Measurements from ENCODE around the gene MACROD1. TPM values are rescaled to one million over a fixed set of nuclear protein-coding genes. Genes with fewer than 3 reads are reported as not detected.

Gene MACROD1
- total RNA-seq, 1 donor from 2014 or later: 3.4 TPM

GRCh38 chr11:64156235-64157011 lies 9.5 kb downstream of the MACROD1 start:
- no peak for TF ChIP-seq CTCF (IDR thresholded peaks at IDR 0.05; ENCODE audit: insufficient read depth, low read depth, low read length)
- H3K4me3 Mint-ChIP-seq (ENCODE audit: unreplicated experiment): no peak overlapping the region

GRCh38 chr11:64153812-64154211 lies 12.1 kb downstream of the MACROD1 start:
- no peak overlapping the region for H3K27ac ChIP-seq (ENCODE audit: low read depth, low read length)
- Mint-ChIP-seq H3K4me1 (ENCODE audit: low read depth, unreplicated experiment) (no peaks in the 10 kb centered on the region), H3K27me3 (ENCODE audit: low read depth, unreplicated experiment) (peaks cover 44% of the 10 kb centered on the region), H3K36me3 (ENCODE audit: low read depth, unreplicated experiment) (peaks cover 2% of the 10 kb centered on the region), H3K4me3 (ENCODE audit: unreplicated experiment) (no peak overlapping the region), H3K27ac (ENCODE audit: unreplicated experiment) (no peak overlapping the region), H3K9me3 (ENCODE audit: unreplicated experiment) (peaks cover 1% of the 10 kb centered on the region)
- H3K4me3 ChIP-seq (ENCODE audit: insufficient read depth, low read depth, low read length): no peak overlapping the region
- H3K4me2 ChIP-seq (ENCODE audit: low read length): no peak overlapping the region
- no peaks in the 10 kb centered on the region for H3K79me2 ChIP-seq (ENCODE audit: insufficient read depth, low read length)
- DNase-seq (ENCODE audit: low read depth) (no peak), FAIRE-seq (no peak)
- TF ChIP-seq EZH2 (IDR thresholded peaks at IDR 0.05; ENCODE audit: insufficient read depth, low read length) (no peak), CTCF (IDR thresholded peaks at IDR 0.05; ENCODE audit: insufficient read depth, low read depth, low read length) (no peak)
- no peak overlapping the region for H2AFZ ChIP-seq (ENCODE audit: low read depth, low read length)
- no peaks in the 10 kb centered on the region for H3K4me1 ChIP-seq (ENCODE audit: insufficient read depth, low read length)
- peaks cover 7% of the 10 kb centered on the region for H3K27me3 ChIP-seq (ENCODE audit: insufficient read depth, low read length)
- H4K20me1 ChIP-seq (ENCODE audit: insufficient read depth, low read length): peaks cover 21% of the 10 kb centered on the region
- no peak overlapping the region for H3K9ac ChIP-seq (ENCODE audit: low read length)
- no peaks in the 10 kb centered on the region for H3K36me3 ChIP-seq (ENCODE audit: insufficient read depth, low read length)
- no peaks in the 10 kb centered on the region for H3K9me3 ChIP-seq (ENCODE audit: insufficient read depth, low read depth, low read length)

More at GRCh38 chr11:64156235-64157011, 9.5 kb downstream of the MACROD1 start:
- H3K79me2 ChIP-seq (ENCODE audit: insufficient read depth, low read length): no peaks in the 10 kb centered on the region
- no peak overlapping the region for H3K9ac ChIP-seq (ENCODE audit: low read length)
- H3K4me2 ChIP-seq (ENCODE audit: low read length): no peak overlapping the region
- H3K9me3 ChIP-seq (ENCODE audit: insufficient read depth, low read depth, low read length): no peaks in the 10 kb centered on the region
- peaks cover 7% of the 10 kb centered on the region for H3K27me3 ChIP-seq (ENCODE audit: insufficient read depth, low read length)
- H3K36me3 Mint-ChIP-seq (ENCODE audit: low read depth, unreplicated experiment): peaks cover 2% of the 10 kb centered on the region
- H2AFZ ChIP-seq (ENCODE audit: low read depth, low read length): no peak overlapping the region
- H3K4me1 Mint-ChIP-seq (ENCODE audit: low read depth, unreplicated experiment): no peaks in the 10 kb centered on the region
- H3K27ac Mint-ChIP-seq (ENCODE audit: unreplicated experiment): no peak overlapping the region
- no peak for DNase-seq (ENCODE audit: low read depth)
- peaks cover 13% of the 10 kb centered on the region for H4K20me1 ChIP-seq (ENCODE audit: insufficient read depth, low read length)
- no peaks in the 10 kb centered on the region for H3K4me1 ChIP-seq (ENCODE audit: insufficient read depth, low read length)
- no peak overlapping the region for H3K27ac ChIP-seq (ENCODE audit: low read depth, low read length)
- FAIRE-seq: no peak
- H3K27me3 Mint-ChIP-seq (ENCODE audit: low read depth, unreplicated experiment): peaks cover 46% of the 10 kb centered on the region
- peaks cover 1% of the 10 kb centered on the region for H3K9me3 Mint-ChIP-seq (ENCODE audit: unreplicated experiment)
- H3K4me3 ChIP-seq (ENCODE audit: insufficient read depth, low read depth, low read length): no peak overlapping the region
- H3K36me3 ChIP-seq (ENCODE audit: insufficient read depth, low read length): no peaks in the 10 kb centered on the region

Measured in astrocyte (in vitro differentiated cells and primary cell).